ENCODE results near the gene ADARB1.

Gene ADARB1

GRCh38 chr21:45219517-45219916, 145.1 kb downstream of the ADARB1 start:
- H3K36me3 Mint-ChIP-seq (ENCODE audit: low read depth): peaks cover 43% of the 10 kb centered on the region
- peaks cover 4% of the 10 kb centered on the region for H3K27me3 Mint-ChIP-seq (ENCODE audit: low read depth, poor library complexity)
- TF ChIP-seq CTCF (IDR thresholded peaks at IDR 0.05): no peak
- no peak overlapping the region for H3K27ac Mint-ChIP-seq
- no peak overlapping the region for H3K4me3 Mint-ChIP-seq
- peaks cover 36% of the 10 kb centered on the region for H3K9me3 Mint-ChIP-seq
- DNase-seq: no peak
- H3K4me1 Mint-ChIP-seq: no peaks in the 10 kb centered on the region

DNA sequence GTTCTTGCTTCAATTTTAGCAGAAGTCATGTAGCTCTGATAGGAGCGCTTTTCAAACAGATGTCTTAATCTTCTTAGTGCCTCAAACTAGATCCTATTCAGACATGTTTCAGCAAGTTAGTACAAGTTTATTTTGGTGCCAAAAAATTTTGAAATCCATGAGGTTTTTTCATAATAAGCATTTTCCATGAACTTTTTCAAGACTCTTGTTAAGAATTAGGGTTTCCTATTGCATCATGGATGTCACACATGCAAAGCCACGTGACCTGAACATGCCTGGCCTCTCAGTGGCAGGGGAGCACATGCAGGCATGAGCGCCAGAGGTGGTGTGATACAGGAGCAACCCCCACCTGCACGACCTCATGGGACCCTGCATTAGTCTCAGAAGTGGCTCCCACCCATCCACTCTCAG, 145.7 kb downstream of the ADARB1 start:
- Mint-ChIP-seq H3K27ac (no peak overlapping the region), H3K36me3 (ENCODE audit: low read depth) (peaks cover 39% of the 10 kb centered on the region), H3K4me1 (no peaks in the 10 kb centered on the region), H3K9me3 (peaks cover 31% of the 10 kb centered on the region), H3K27me3 (ENCODE audit: low read depth, poor library complexity) (peaks cover 4% of the 10 kb centered on the region), H3K4me3 (no peak overlapping the region)
- DNase-seq: no peak
- TF ChIP-seq CTCF (IDR thresholded peaks at IDR 0.05): no peak

DNA sequence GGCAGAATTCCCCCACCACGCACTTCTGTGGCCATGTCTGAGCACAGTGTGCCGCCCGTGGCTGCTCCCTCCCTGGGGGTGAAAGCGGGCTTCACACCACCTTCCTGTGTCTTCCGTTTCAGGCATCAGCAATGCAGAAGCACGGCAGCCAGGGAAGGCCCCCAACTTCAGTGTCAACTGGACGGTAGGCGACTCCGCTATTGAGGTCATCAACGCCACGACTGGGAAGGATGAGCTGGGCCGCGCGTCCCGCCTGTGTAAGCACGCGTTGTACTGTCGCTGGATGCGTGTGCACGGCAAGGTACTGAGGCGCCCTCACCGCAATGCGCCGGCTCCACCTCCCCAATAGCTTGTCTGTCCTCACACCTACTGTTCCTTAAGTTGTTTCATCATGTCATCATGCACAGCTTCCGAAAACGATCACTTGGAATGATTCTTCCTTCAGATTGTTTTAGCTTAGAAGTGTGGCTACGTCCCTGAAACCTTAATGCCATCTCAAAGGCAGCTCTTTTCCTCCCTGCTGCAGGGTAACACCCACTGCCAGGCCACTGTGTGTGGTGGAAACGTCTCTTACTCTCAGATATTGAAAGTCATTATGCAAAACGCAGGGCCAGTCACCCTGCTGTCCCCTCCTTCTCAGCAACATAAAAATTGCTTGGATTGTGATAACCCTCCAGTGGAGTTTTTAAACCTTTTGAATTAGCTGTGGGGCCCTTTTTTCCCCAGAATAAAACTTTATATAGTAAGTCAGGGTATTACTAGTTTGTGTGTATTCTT, 146.5 kb downstream of the ADARB1 start:
- no peak for DNase-seq
- Mint-ChIP-seq H3K27me3 (ENCODE audit: low read depth, poor library complexity) (peaks cover 4% of the 10 kb centered on the region), H3K36me3 (ENCODE audit: low read depth) (peaks cover 37% of the 10 kb centered on the region), H3K4me3 (no peak overlapping the region), H3K27ac (peak overlapping the region; percentile 54), H3K4me1 (no peaks in the 10 kb centered on the region), H3K9me3 (peaks cover 26% of the 10 kb centered on the region)
- TF ChIP-seq CTCF (IDR thresholded peaks at IDR 0.05): no peak

DNA sequence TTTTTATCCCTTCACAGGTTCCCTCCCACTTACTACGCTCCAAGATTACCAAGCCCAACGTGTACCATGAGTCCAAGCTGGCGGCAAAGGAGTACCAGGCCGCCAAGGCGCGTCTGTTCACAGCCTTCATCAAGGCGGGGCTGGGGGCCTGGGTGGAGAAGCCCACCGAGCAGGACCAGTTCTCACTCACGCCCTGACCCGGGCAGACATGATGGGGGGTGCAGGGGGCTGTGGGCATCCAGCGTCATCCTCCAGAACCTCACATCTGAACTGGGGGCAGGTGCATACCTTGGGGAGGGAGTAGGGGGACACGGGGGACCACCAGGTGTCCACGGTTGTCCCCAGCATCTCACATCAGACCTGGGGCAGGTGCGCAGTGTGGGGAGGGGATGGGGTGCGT, 147.6 kb downstream of the ADARB1 start:
- peaks cover 26% of the 10 kb centered on the region for H3K36me3 Mint-ChIP-seq (ENCODE audit: low read depth)
- H3K9me3 Mint-ChIP-seq: peaks cover 15% of the 10 kb centered on the region
- no peak for TF ChIP-seq CTCF (IDR thresholded peaks at IDR 0.05)
- peak overlapping the region; percentile 69 for H3K27ac Mint-ChIP-seq
- no peaks in the 10 kb centered on the region for H3K4me1 Mint-ChIP-seq
- H3K27me3 Mint-ChIP-seq (ENCODE audit: low read depth, poor library complexity): peaks cover 10% of the 10 kb centered on the region
- no peak for DNase-seq
- H3K4me3 Mint-ChIP-seq: no peak overlapping the region

GRCh38 chr21:45223236-45224185, 149.1 kb downstream of the ADARB1 start:
- H3K36me3 Mint-ChIP-seq (ENCODE audit: low read depth): peaks cover 11% of the 10 kb centered on the region
- DNase-seq: no peak
- TF ChIP-seq CTCF (IDR thresholded peaks at IDR 0.05): no peak
- H3K4me1 Mint-ChIP-seq: no peaks in the 10 kb centered on the region
- peaks cover 2% of the 10 kb centered on the region for H3K9me3 Mint-ChIP-seq
- H3K27ac Mint-ChIP-seq: peak overlapping the region; percentile 54
- H3K27me3 Mint-ChIP-seq (ENCODE audit: low read depth, poor library complexity): peaks cover 13% of the 10 kb centered on the region
- H3K4me3 Mint-ChIP-seq: no peak overlapping the region
